GM19023 (cell line): ENCODE results near the gene DLGAP1.

ENCODE experiments used
- ATAC-seq: cut with Tn5 transposase; IDR thresholded peaks from one replicate; pipeline ENCODE4 v1.9.1; 2021; ENCODE audit warnings: mild to moderate bottlenecking, moderate library complexity; ENCODE audit not compliant: unreplicated experiment

Gene DLGAP1

DNA sequence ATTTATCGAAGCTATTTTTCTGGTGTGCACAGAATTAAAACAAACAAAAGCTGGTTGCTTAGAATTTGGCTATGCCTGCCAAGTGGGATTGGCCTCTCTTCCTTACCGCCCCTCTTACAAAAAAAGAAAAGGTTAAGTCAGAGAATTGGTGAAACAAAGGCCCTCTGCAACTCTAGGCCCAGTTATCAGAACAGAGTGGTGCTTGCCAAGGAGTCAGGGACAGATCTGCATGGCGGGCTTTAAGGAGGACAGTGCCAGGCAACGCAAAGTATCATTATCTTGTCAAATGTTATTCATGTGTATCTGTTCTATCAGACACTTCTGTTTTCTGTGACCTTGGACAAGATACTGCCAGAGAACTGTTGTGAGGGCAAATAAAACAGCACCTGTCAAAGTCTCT, 926.9 kb downstream of the DLGAP1 start:
- ATAC-seq, result no peak

DNA sequence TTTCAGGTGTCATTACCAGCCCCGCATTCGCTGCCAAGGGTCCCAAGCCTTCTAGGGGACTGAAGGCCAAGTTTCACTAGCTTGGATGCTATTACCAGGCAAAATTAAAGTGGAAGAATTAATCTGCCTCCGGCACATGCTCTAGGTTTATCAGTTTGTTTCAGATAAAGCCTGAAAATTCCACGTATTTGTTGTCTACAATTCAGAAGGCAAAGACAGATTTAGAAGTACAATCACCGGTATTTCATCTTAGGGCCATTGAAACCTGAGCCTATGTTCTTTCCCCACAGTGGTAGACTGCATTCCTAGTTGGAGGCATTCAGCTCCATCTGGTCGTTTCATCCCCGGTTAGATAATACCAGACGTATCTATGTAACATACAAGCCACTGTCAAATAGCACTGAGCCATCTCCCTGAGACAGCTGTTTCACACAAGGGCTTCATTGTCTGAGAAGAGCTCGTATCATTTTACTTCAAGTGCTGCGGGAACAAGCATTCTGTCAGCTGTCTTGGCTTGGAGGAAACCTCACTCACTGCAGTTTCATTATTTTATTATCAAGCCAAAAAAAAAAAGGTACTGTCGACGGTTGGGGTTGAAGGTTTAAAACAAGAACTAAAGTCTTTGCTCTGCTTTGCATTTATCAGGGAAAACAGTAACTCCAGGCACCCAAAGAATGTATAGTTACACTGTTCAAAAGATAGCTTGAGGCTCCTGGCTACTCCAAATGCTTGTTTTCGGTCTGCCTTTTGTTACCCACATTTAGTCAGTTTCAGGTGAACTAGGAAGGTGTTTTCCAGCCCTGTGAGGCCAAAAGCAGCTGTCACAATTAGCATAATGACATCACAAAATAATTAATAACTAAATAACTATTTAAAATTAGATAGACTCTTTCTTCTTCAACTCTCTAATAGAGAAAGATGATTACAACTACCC, 928.4 kb downstream of the DLGAP1 start:
- peak; percentile 65 for ATAC-seq

DNA sequence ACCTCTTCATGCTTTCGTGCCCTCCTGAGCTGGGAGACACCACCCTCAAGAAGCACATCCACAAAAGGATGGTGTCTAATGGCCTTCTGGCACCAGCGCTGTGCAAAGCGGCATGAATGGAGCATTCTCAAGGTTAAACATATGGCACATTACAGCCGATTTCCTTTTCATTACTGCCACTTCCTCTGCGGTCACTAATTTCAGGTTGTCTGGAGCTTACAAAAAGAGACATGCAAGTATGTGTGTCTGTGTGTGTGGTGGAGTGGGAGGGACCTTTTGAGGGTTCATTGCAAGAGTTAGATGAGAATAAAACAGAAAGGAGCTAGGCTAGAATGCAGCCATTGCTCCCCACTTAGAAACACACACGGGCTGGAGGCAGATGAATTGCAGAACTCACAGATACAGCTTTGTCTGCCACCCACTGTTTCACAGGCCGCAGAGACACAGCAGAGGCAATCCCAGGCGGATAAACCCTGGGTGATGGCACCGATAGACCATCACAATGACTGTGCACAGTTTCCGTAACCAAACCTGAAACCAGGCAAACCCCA, 929.2 kb downstream of the DLGAP1 start:
- peak; percentile 57 for ATAC-seq

DNA sequence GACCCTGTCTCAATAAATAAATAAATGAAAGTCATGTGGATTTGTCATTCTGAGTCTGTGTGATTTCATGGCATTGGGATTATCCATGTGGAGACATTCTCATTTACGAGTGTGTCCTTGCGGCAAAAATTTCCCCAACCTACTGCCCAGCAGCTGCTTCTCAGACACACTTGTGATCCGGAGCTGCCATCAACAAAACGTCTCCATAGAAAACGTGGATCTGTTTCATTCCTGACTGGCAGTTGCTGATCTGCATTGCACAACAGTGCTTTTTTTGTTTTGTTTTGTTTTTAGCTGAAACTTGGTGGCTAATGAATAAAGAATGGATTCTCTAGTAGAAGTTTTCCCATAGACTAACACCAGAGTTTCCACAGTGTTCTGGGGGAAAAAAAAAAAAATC, 930.4 kb downstream of the DLGAP1 start:
- ATAC-seq, result no peak

DNA sequence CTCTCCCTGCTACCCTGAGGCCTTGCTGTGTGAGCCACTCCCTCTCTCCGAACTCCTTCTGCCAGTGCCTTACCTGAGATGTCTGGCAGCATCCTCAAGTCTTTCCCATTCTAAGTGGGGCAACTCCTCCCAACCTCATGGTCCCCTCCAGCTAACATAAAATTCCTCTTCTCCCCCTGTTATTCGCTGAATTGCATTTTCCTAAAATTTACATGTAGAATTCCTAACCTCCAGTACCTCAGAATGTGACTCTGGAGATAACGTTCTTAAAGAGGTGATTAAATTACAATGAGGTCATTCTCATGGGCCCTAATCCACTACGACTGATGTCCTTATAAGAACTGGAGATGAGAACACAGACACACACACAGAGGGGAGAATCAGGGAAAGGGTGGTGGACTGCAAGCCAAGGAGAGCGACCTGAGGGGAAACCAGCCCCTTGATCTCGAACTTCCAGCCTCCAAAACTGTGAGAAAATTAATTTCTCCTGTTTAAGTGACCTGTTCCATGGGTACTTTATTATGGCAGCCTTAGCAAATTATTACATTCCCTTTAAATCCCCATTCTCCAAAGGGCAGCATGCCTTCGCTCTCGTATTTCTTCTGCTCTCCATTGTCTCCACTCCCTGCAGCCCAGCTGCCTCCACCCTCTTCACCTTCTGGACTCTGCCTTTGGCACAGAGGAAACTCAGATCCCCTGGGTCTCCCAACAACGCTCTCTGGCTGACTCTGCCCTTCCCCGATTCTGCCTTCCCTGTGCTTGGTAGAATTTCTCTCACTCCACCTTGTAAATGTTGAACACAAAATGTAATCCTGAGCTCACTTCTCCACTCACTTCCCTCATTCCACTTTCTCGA, 934.6 kb downstream of the DLGAP1 start:
- no peak for ATAC-seq

DNA sequence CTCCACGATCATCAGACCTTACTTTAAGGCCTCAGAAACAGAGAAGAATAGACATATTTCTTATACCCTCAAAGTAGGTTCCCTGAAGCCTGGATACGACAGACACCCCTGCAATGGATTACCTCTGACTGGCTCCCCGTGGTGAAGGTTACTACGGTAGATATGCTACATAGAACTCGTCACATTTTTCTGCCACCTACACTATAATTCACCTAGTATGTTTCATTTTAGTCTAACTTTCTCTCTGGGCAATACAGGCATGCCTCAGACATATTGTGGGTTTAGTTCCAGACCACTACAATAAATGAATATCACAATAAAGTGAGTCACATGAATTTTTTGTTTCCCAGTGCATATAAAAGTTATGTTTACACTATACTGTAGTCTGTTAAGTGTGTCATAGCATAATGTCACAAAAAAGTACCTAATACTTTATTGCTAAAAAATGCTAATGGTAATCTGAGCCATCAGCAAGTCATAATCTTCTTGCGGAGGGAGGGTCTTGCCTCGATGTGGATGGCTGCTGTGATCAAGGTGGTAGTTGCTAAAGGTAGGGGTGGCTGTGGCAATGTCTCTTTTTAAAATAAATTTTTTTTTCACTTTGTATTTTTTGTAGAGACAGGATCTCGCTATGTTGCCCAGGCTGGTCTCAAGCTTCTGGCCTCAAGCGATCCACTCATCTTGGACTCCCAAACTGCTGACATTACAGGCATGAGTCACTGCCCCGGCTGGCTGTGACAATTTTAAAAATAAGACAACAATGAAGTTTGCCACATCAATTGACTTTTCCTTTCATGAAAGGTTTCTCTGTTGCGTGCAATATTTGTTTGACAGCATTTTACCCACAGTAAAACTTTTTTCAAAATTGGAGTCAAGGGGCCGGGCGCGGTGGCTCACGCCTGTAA, 940.5 kb downstream of the DLGAP1 start:
- ATAC-seq, result no peak

DNA sequence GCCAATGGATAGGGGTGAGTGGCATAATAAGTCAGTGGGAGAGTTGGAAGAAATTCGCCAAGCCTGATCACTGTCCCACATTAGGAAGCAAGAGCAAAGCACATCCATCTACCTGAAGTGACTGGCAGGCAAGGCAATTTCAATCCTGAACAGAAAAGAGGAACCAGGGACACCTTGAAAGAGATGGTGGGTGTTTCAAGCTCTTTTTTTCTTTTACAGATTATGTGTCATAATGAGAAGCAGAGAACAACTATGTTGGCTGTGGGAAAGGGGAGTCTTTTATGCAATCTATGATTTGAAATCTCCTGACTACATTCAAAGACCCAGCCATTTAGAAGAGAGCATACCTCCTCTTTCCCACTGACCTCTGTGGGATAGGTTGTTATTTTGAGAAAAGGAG, 941.6 kb downstream of the DLGAP1 start:
- peak; percentile 66 for ATAC-seq

DNA sequence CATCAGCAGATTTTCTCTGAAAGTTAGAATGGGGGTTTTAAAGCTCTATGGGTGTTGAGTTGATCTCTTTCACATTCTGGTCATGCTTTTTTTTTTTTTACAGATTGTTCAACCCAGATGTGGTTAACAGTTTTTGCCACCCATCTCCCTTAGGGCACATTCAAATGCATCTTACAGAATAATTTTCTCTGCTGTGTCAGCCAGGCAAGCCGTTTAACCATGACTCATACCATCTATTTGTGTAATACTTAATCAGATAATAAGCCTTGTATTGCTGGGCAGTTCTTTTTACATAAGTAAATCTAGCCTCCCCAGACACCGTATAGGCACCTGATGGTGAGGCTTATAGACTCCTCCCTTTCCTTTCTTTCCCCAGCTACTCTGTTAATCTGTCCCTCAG, 943.1 kb downstream of the DLGAP1 start:
- no peak for ATAC-seq

DNA sequence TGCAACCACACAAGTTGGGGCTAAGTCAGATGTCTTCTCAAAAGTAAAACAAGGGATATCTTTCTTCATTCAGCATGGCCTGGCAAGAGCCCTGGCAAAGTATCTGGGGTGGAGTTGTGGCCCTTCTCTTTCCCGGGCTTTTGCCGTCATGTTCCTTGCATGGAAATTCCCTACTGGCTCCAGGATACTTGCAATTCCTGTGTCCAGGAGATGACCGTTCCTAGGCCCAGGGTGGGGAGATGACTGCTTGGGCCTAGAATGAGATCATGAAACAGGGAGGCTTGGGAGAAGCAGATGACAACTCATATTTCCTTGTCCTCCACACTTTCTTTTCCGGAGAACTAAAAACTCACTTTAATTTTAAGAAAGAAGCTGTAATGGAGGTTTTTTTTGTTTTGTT, 944.2 kb downstream of the DLGAP1 start:
- ATAC-seq, result no peak

DNA sequence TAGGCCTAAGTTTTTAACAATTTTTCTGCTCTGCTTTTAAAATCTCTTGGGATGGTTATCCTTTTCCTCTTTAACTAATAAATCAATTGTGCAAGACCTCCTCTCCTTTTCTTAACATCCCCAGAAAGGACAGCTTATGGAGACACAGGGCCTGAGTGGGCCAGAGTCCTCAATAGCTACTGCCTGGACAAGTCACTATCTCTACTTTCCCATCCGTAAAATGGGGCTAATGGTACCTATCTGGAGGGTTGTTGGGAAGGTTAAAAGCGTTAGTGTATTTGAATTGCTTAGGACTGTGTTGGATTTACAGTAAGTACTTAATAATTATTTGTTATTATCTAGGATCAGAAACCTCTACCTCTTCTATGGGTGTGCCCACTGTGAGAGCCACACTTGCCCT, 945.1 kb downstream of the DLGAP1 start:
- no peak for ATAC-seq

DNA sequence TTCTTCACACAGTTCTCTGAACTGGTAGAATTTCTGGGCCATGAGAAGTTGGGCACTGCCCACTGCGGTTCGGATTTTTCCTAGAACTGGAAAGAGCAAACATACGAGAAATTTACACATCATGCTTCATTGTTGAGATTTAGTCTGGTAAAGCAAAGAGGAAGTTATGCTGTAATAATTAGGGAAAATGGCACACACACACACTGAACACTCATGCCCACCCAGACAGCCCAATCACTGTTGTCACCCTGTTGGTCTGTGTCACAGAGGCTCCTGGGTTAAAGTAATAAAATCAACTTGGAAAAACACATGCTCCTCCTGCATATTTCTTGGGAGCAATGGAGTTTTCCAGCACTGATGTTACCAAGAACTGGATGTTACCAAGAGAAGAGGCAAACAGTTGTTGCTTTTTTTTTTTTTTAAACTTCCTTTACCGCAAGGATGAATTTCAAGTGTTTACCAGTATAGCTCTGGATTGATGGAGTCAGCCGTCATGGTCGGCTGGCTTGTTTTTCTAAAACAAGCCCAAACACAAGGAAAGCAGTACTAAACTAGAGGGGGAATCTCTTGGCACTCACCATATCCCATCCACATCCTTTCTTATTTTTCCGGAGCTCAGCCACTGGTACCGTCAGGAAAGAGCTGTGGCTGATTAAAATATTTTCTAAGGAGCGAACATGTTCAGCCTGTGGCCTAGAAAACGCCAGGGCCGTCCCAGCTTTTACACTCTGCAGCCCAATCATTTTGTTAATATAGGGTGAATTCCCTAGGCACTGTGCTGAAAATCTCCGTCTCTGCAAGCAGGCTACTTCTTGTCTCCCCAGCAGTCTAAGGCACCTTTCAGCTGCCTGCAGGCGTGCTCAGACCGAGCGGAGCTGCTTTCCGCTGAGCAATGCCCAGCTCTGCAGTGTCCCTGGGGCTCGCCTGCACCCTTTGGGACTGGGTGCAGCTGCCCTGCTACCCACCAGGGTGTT, 946.2 kb downstream of the DLGAP1 start:
- no peak for ATAC-seq

DNA sequence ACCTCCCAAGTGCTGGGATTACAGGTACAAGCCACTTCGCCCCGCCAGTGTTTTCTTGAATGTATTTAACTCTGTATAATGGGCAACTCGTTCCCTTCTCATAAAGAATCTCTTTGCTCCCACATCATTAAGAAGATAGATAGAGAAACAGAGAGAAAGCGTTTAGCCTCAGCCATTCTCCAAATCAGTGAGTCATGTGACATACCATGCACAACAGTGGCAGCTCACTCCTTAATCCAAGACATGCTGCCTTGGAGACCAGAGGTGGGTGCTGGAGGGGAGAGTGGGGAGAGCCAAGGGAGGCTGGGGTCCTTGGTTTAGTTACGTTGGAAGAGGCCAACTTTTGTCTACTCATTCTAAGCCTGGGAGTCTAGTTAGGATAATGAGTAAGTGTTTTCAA, 950.5 kb downstream of the DLGAP1 start:
- no peak for ATAC-seq

DNA sequence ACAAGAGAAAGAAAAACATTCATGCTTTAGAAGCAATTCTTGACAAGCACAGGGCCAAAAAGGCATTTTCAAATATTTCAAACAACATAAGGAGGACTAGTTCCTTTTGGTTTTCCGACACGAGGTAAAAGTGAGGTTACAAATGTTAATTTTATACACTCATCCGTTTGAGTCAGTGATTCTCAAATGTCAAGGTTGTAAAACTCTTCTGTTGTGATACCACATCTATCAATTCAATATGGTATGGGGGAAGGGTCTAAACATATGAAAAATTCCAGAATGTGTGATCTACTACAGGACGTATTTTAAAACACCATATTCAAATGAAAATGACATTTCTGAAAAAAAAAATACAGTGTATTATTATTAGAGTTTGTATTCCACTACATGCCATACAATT, 952.5 kb downstream of the DLGAP1 start:
- ATAC-seq, result no peak

DNA sequence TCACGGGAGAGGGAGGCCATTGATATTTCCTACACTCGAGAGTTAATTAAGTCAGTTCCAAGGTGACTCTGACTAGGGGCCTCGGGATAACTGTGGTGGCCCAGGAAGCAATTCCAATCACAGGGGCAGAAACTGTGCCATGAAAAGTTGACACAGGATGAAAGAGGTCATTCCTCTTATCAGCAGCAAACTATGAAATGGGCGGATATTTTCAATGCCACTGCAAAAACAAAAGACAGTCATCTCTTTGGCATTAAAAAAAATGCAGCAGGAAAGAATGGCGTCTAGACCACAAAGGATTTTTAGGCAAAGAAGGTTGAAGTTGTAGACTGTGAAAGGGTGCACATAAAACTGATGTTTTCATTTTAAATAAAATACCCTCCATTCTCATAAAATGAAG, 955.1 kb downstream of the DLGAP1 start:
- no peak for ATAC-seq

DNA sequence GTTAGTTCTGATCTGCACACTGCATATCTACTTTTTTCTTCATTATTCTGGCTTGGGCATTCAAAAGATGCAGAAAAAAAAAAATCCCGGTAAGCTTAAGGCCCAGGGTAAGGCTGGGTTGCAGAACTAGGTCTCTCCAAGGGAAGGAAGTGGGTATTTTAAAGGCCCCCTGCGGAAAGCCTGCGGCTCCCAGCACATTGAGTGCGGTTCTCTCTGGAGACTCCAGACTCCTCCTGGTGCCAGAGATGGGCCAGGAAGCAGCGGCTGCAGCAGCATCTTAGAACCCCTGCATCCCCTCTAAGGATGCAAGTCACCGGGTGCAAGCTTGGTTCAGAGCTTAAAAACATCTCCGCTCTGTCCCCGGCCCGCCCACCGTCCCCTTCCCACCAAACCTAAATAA, 955.6 kb downstream of the DLGAP1 start:
- no peak for ATAC-seq

DNA sequence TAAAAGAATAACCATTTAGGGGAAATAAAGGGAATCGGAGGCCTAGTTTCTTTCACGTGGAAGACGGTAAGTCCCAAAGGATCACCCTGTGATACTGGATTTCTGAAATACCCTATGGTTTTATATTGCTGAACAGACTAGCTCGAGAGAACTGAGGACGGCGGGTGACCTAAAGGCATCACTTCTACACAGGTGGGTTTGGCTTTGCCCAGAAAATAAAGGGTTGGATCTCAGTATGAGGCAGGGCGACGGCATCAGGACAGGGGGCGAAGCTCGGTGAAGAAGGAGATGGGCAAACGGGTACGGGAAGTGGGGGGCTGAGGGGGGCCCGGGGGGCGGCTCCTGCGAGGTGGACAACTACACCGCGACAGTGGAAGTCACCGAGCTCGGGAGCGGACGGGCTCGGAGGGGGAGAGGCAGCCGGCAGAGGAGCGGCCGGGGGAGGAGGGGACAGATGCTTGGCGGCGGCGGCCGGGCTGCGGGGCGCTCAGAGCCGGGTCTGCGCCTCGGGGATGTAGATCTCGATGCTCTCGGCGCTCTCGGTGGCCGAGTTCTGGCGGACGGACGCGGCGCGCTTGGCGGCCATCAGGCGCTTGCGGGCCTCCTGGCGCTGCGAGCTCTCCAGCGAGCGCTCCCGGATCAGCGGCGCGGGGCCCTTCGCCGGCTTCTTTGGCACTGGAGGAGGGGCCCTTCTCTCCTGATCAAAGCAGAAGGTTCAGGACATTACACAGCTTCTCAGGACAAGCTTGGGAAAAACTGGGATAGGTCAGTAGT, 956.2 kb downstream of the DLGAP1 start:
- ATAC-seq, result no peak

DNA sequence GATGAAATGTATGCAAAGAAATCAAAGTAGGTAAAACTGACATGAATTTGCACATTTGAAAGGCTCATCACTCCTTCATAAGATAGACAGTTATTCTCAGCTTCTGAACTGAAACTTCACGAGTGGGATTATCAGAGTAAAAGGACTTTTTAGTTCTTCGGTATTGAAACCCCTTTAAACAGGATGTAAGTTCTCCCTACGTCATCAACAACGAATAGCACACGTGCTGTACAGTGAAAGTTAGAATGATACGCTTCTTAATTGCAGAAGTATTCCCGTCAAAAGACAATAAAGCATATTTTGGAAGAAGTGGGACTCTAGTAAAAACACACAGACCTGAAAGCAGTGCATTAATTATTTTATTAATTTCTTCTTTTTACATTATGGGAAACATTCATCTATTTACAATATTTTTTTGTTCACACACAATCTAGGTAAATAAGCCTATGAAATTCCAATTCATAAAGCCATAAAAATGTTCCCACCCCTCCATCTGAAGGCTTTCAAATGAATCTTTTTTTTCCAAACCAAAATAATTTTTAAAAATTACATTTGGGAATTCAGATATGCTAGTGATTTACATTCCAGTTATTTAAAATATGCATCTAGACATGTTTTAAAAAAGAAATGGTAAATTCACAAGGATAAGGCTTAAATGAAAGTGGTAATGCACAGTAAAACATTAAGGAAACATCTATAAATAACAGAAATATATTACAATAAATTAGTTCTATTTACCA, 959.2 kb downstream of the DLGAP1 start:
- no peak for ATAC-seq

DNA sequence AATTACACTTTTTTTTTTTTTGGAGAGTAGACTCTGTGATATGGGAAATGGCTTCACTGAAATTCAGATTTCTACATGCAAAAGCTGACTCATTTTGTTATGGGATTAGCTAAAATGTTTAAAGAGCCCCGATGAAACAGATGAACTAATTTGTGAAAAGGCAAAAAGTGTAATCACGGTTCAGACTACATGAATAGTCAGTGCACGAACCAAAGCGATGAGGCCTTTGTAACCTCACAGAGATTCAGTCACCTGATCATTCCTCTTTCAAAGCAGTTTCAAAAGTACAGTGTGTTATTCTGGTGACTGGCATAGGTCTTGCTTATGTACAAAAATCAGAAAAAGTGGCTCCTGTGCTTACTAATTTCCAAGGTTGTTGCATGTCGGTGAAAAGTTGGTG, 960.5 kb downstream of the DLGAP1 start:
- ATAC-seq, result no peak
